OCI-LY7 (cell line): Measurements from ENCODE around the gene PCBP3.

Experiments
- CTCF ChIP-seq: fragments of 200-600 bp; sonication (generic); conservative IDR thresholded peaks from 2 replicates; pipeline ENCODE4 v1.5.1; 2014; ENCODE audit warnings: mild to moderate bottlenecking, antibody characterized with exemption, low read length, moderate library complexity, mixed read lengths
- EZH2phosphoT487 ChIP-seq: fragments of 200-600 bp; sonication (generic); IDR thresholded peaks from 2 replicates; pipeline ENCODE4 v1.6.1; 2018; ENCODE audit warnings: low read depth, borderline replicate concordance, mild to moderate bottlenecking, mixed run types, antibody characterized with exemption, low read length, moderate library complexity, mixed read lengths

- TF ChIP-seq CTCF, result no peak
- no peak for TF ChIP-seq EZH2phosphoT487
Measured at GRCh38 chr21:45965084-45965809, 321.7 kb downstream of the PCBP3 start.
